Measurements from ENCODE around the gene TYROBP. TPM values are rescaled to one million over a fixed set of nuclear protein-coding genes. Genes with fewer than 3 reads are reported as not detected.

The TYROBP gene
- total RNA-seq, 1 donor from 2014 or later = 367 TPM

- H3K4me3 ChIP-seq = no peak overlapping the region
- H3K27me3 ChIP-seq = peaks cover 74% of the 10 kb centered on the region
- no peak for TF ChIP-seq CTCF (IDR thresholded peaks at IDR 0.05)
- no peak overlapping the region for H3K27ac ChIP-seq
- no peaks in the 10 kb centered on the region for H3K36me3 ChIP-seq
- DNase-seq (no peak), ATAC-seq (no peak)
- H3K4me1 ChIP-seq = peaks cover 11% of the 10 kb centered on the region
- H3K9me3 ChIP-seq = no peaks in the 10 kb centered on the region
- intact Hi-C loops (cut with DNase I) = no loop called here
These were observed 48.7 kb downstream of the TYROBP start for GRCh38 chr19:35859414-35859813.

DNA sequence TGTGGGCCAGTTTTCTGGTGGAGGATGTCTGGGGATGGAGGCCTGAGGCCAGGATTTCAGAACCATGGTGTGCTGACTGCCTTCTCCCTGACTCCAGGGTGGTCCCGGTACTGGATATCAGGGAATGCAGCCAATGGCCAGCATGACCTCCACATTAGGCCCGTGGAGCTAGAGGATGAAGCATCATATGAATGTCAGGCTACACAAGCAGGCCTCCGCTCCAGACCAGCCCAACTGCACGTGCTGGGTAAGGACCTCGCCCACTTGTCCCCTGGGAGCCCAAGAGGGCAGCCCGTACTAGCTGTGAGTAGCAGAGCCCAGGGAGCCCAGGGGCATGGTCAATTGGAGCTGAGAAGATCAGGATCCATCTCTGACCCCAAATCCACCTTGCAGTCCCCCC lies 49.8 kb downstream of the TYROBP start:
- Histone ChIP-seq H3K9me3 (no peaks in the 10 kb centered on the region), H3K4me3 (no peak overlapping the region), H3K36me3 (no peaks in the 10 kb centered on the region), H3K27me3 (peaks cover 85% of the 10 kb centered on the region), H3K4me1 (peaks cover 11% of the 10 kb centered on the region), H3K27ac (no peak overlapping the region)
- intact Hi-C loops (cut with DNase I) = no loop called here
- no peak for TF ChIP-seq CTCF (IDR thresholded peaks at IDR 0.05)
- DNase-seq = no peak
- no peak for ATAC-seq

DNA sequence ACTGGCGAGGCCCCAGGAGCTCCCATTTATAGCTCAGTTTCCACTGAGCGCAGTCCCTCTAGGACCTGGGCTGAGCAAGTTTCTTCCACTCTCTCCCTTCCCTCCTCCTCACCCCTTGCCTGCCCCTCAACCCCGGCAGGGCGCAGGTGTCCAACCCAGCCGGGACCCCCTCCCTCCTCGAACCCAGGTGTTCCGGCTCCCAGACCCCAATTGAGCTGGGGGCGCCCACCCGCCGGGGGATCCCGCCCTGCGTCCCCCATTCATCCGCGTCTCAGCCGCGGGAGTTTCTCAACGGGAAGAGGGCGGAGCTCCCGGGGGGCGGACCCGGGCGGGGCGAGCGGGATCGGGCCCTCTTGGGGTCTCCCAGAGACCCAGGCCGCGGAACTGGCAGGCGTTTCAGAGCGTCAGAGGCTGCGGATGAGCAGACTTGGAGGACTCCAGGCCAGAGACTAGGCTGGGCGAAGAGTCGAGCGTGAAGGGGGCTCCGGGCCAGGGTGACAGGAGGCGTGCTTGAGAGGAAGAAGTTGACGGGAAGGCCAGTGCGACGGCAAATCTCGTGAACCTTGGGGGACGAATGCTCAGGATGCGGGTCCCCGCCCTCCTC lies 51.4 kb downstream of the TYROBP start, which contains the start of gene KIRREL2:
KIRREL2 (plus strand) TSS at position 366 of the 604 bp plus-strand sequence; CDS start at position 575, 209 bp downstream.
- intact Hi-C loops (cut with DNase I) = no loop called here
- no peaks in the 10 kb centered on the region for H3K36me3 ChIP-seq
- ATAC-seq (peak; percentile 13), DNase-seq (no peak)
- H3K27me3 ChIP-seq = peaks cover 89% of the 10 kb centered on the region
- no peak within 1 kb of the TSS for H3K27ac ChIP-seq
- H3K4me1 ChIP-seq = peaks cover 11% of the 10 kb centered on the region
- peak within 1 kb of the TSS; percentile 54 for H3K4me3 ChIP-seq
- no peak for TF ChIP-seq CTCF (IDR thresholded peaks at IDR 0.05)
- H3K9me3 ChIP-seq = no peaks in the 10 kb centered on the region

Other genes with a start within 250 kb of the TYROBP start
- not detected for gene UPK1A, start 241.8 kb downstream of the TYROBP start, total RNA-seq
- gene ZBTB32, start 203.7 kb downstream of the TYROBP start, total RNA-seq = 0.23 TPM
- gene KMT2B, start 190.3 kb downstream of the TYROBP start, total RNA-seq = 36.6 TPM
- gene IGFLR1, start 165.8 kb downstream of the TYROBP start, total RNA-seq = 16.9 TPM
- 26.3 TPM for gene U2AF1L4, start 162.9 kb downstream of the TYROBP start, total RNA-seq
- 51.0 TPM for gene PSENEN, start 162.6 kb downstream of the TYROBP start, total RNA-seq
- 11.3 TPM for gene LIN37, start 159.7 kb downstream of the TYROBP start, total RNA-seq
- gene HSPB6, start 151.3 kb downstream of the TYROBP start, total RNA-seq = 41.3 TPM
- 18.2 TPM for gene PROSER3, start 150.1 kb downstream of the TYROBP start, total RNA-seq
- 6.8 TPM for gene ARHGAP33, start 132.7 kb downstream of the TYROBP start, total RNA-seq
- gene PRODH2, start 95.5 kb downstream of the TYROBP start, total RNA-seq = not detected
- not detected for gene NPHS1, start 55.8 kb downstream of the TYROBP start, total RNA-seq
- not detected for gene KIRREL2, start 51.4 kb downstream of the TYROBP start, total RNA-seq
- 7.0 TPM for gene APLP1, start 39.7 kb downstream of the TYROBP start, total RNA-seq
- 19.5 TPM for gene NFKBID, start 7.8 kb downstream of the TYROBP start, total RNA-seq
- gene HCST, start 5.8 kb downstream of the TYROBP start, total RNA-seq = 44.0 TPM
- 10.5 TPM for gene LRFN3, start 28.1 kb upstream of the TYROBP start, total RNA-seq
- 14.2 TPM for gene SDHAF1, start 86.9 kb upstream of the TYROBP start, total RNA-seq
- 8.1 TPM for gene SYNE4, start 100.5 kb upstream of the TYROBP start, total RNA-seq
- 18.7 TPM for gene ALKBH6, start 105.9 kb upstream of the TYROBP start, total RNA-seq
- 10.5 TPM for gene CLIP3, start 124.6 kb upstream of the TYROBP start, total RNA-seq
- gene THAP8, start 146.0 kb upstream of the TYROBP start, total RNA-seq = 5.2 TPM
- gene WDR62, start 146.6 kb upstream of the TYROBP start, total RNA-seq = 0.93 TPM
- not detected for gene OVOL3, start 202.8 kb upstream of the TYROBP start, total RNA-seq
- 37.6 TPM for gene POLR2I, start 206.6 kb upstream of the TYROBP start, total RNA-seq
- 82.2 TPM for gene TBCB, start 207.2 kb upstream of the TYROBP start, total RNA-seq
- gene CAPNS1, start 231.8 kb upstream of the TYROBP start, total RNA-seq = 582 TPM
- gene COX7A1, start 244.2 kb upstream of the TYROBP start, total RNA-seq = 79.4 TPM

Data from upper lobe of right lung (tissue), 1 donor.